PC-3 (cell line): Measurements from ENCODE around the gene RNF151.

Source experiments
- CTCF ChIP-seq: fragments of 300-600 bp; sonication (generic); conservative IDR thresholded peaks from 2 replicates; pipeline ENCODE4 v1.5.1; 2017; ENCODE audit warnings: antibody characterized with exemption, low read depth, mild to moderate bottlenecking, low read length
- EZH2 ChIP-seq: fragments of 300-600 bp; sonication (generic); IDR thresholded peaks from one replicate; pipeline ENCODE4 v1.6.1; 2017; ENCODE audit warnings: antibody characterized with exemption, mild to moderate bottlenecking, low read length; ENCODE audit not compliant: unreplicated experiment

GRCh38 chr16:2009164-2009711 lies 42.6 kb downstream of the RNF151 start:
- TF ChIP-seq CTCF (no peak), EZH2 (no peak)
